Activated T-helper 17 cell treated with anti-CD3 and anti-CD28 coated beads, Interleukin-2, amount 50 U/mL, for 72 hours (primary cell): Measurements from ENCODE around the gene RABEP2. TPM values are rescaled to one million over a fixed set of nuclear protein-coding genes. Genes with fewer than 3 reads are reported as not detected.

Experiments used
- ATAC-seq: fragments of 150-1000 bp; cut with Tn5 transposase; replicated peaks from 2 replicates; pipeline ENCODE4 v1.10.0; 2021; ENCODE audit warnings: mild to moderate bottlenecking, moderate library complexity
- H3K27ac Mint-ChIP-seq: one replicate; pipeline ENCODE4 v1.8.0; 2022; ENCODE audit warnings: mixed read lengths
- H3K27me3 Mint-ChIP-seq: one replicate; pipeline ENCODE4 v1.8.0; 2022; ENCODE audit warnings: mixed read lengths
- H3K36me3 Mint-ChIP-seq: one replicate; pipeline ENCODE4 v1.8.0; 2022; ENCODE audit warnings: low read depth, mild to moderate bottlenecking, mixed read lengths
- H3K4me1 Mint-ChIP-seq: one replicate; pipeline ENCODE4 v1.8.0; 2022; ENCODE audit warnings: mixed read lengths
- H3K4me3 Mint-ChIP-seq: one replicate; pipeline ENCODE4 v1.8.0; 2022; ENCODE audit warnings: mild to moderate bottlenecking, mixed read lengths
- H3K9me3 Mint-ChIP-seq: one replicate; pipeline ENCODE4 v1.8.0; 2022; ENCODE audit warnings: mixed read lengths
- total RNA-seq, 2 donors: library from RNA; stranded (reverse); gene quantifications; one replicate each; pipeline ENCODE4 v1.2.3, GENCODE V29; 2022

The RABEP2 gene
- total RNA-seq, 2 donors from 2014 or later = 21.5 to 34.1 TPM

GRCh38 chr16:28923652-28924398, 1.2 kb downstream of the RABEP2 start:
- Mint-ChIP-seq H3K4me3 (peak overlapping the region; percentile 100), H3K9me3 (no peaks in the 10 kb centered on the region), H3K27me3 (no peaks in the 10 kb centered on the region), H3K4me1 (peaks cover 14% of the 10 kb centered on the region), H3K27ac (peak overlapping the region; percentile 71), H3K36me3 (peaks cover 41% of the 10 kb centered on the region)
- ATAC-seq = no peak

GRCh38 chr16:28923231-28923587, 1.8 kb downstream of the RABEP2 start:
- Mint-ChIP-seq H3K36me3 (peaks cover 43% of the 10 kb centered on the region), H3K27me3 (no peaks in the 10 kb centered on the region), H3K4me1 (peaks cover 14% of the 10 kb centered on the region), H3K27ac (peak overlapping the region; percentile 71), H3K4me3 (peak overlapping the region; percentile 100), H3K9me3 (no peaks in the 10 kb centered on the region)
- ATAC-seq = no peak

GRCh38 chr16:28918698-28919097, 6.3 kb downstream of the RABEP2 start:
- no peak for ATAC-seq
- Mint-ChIP-seq H3K27me3 (no peaks in the 10 kb centered on the region), H3K27ac (no peak overlapping the region), H3K4me3 (no peak overlapping the region), H3K9me3 (no peaks in the 10 kb centered on the region), H3K36me3 (peaks cover 69% of the 10 kb centered on the region), H3K4me1 (peaks cover 4% of the 10 kb centered on the region)

GRCh38 chr16:28917095-28917494, 7.9 kb downstream of the RABEP2 start:
- H3K4me3 Mint-ChIP-seq = no peak overlapping the region
- H3K27ac Mint-ChIP-seq = no peak overlapping the region
- no peaks in the 10 kb centered on the region for H3K4me1 Mint-ChIP-seq
- H3K27me3 Mint-ChIP-seq = no peaks in the 10 kb centered on the region
- peaks cover 74% of the 10 kb centered on the region for H3K36me3 Mint-ChIP-seq
- ATAC-seq = no peak
- H3K9me3 Mint-ChIP-seq = no peaks in the 10 kb centered on the region

GRCh38 chr16:28915181-28915580, 9.9 kb downstream of the RABEP2 start:
- no peak overlapping the region for H3K27ac Mint-ChIP-seq
- H3K36me3 Mint-ChIP-seq = peaks cover 79% of the 10 kb centered on the region
- H3K4me3 Mint-ChIP-seq = no peak overlapping the region
- no peaks in the 10 kb centered on the region for H3K9me3 Mint-ChIP-seq
- ATAC-seq = no peak
- no peaks in the 10 kb centered on the region for H3K27me3 Mint-ChIP-seq
- no peaks in the 10 kb centered on the region for H3K4me1 Mint-ChIP-seq

GRCh38 chr16:28913946-28914724, 10.9 kb downstream of the RABEP2 start:
- Mint-ChIP-seq H3K4me1 (no peaks in the 10 kb centered on the region), H3K36me3 (peaks cover 74% of the 10 kb centered on the region), H3K27me3 (no peaks in the 10 kb centered on the region), H3K27ac (no peak overlapping the region), H3K9me3 (no peaks in the 10 kb centered on the region), H3K4me3 (no peak overlapping the region)
- ATAC-seq = no peak

GRCh38 chr16:28912558-28912957, 12.5 kb downstream of the RABEP2 start:
- Mint-ChIP-seq H3K27me3 (no peaks in the 10 kb centered on the region), H3K4me1 (no peaks in the 10 kb centered on the region), H3K27ac (no peak overlapping the region), H3K36me3 (peaks cover 65% of the 10 kb centered on the region), H3K9me3 (no peaks in the 10 kb centered on the region), H3K4me3 (no peak overlapping the region)
- ATAC-seq = no peak

- peak; percentile 29 for ATAC-seq
- H3K27me3 Mint-ChIP-seq = no peaks in the 10 kb centered on the region
- peaks cover 47% of the 10 kb centered on the region for H3K36me3 Mint-ChIP-seq
- H3K9me3 Mint-ChIP-seq = no peaks in the 10 kb centered on the region
- H3K27ac Mint-ChIP-seq = no peak overlapping the region
- H3K4me1 Mint-ChIP-seq = no peaks in the 10 kb centered on the region
- no peak overlapping the region for H3K4me3 Mint-ChIP-seq
These were observed 14.7 kb downstream of the RABEP2 start for GRCh38 chr16:28910086-28911031.

- ATAC-seq = no peak
- Mint-ChIP-seq H3K36me3 (peaks cover 11% of the 10 kb centered on the region), H3K27me3 (no peaks in the 10 kb centered on the region), H3K4me1 (no peaks in the 10 kb centered on the region), H3K27ac (no peak overlapping the region), H3K9me3 (no peaks in the 10 kb centered on the region), H3K4me3 (no peak overlapping the region)
These were observed 19.2 kb downstream of the RABEP2 start for GRCh38 chr16:28905800-28906372.

GRCh38 chr16:28905229-28905754, 19.7 kb downstream of the RABEP2 start:
- Mint-ChIP-seq H3K4me3 (no peak overlapping the region), H3K4me1 (no peaks in the 10 kb centered on the region), H3K36me3 (peaks cover 5% of the 10 kb centered on the region), H3K9me3 (no peaks in the 10 kb centered on the region), H3K27ac (no peak overlapping the region), H3K27me3 (no peaks in the 10 kb centered on the region)
- ATAC-seq = no peak

GRCh38 chr16:28904828-28905227, 20.2 kb downstream of the RABEP2 start:
- peaks cover under 1% of the 10 kb centered on the region for H3K36me3 Mint-ChIP-seq
- no peak for ATAC-seq
- H3K9me3 Mint-ChIP-seq = no peaks in the 10 kb centered on the region
- no peak overlapping the region for H3K27ac Mint-ChIP-seq
- no peaks in the 10 kb centered on the region for H3K27me3 Mint-ChIP-seq
- no peaks in the 10 kb centered on the region for H3K4me1 Mint-ChIP-seq
- H3K4me3 Mint-ChIP-seq = no peak overlapping the region

- no peaks in the 10 kb centered on the region for H3K27me3 Mint-ChIP-seq
- no peaks in the 10 kb centered on the region for H3K4me1 Mint-ChIP-seq
- H3K36me3 Mint-ChIP-seq = no peaks in the 10 kb centered on the region
- H3K27ac Mint-ChIP-seq = no peak overlapping the region
- no peak overlapping the region for H3K4me3 Mint-ChIP-seq
- ATAC-seq = no peak
- H3K9me3 Mint-ChIP-seq = no peaks in the 10 kb centered on the region
These were observed 20.7 kb downstream of the RABEP2 start for GRCh38 chr16:28904363-28904762.

- no peak for ATAC-seq
- no peak overlapping the region for H3K4me3 Mint-ChIP-seq
- no peaks in the 10 kb centered on the region for H3K27me3 Mint-ChIP-seq
- H3K9me3 Mint-ChIP-seq = no peaks in the 10 kb centered on the region
- H3K36me3 Mint-ChIP-seq = no peaks in the 10 kb centered on the region
- H3K4me1 Mint-ChIP-seq = no peaks in the 10 kb centered on the region
- H3K27ac Mint-ChIP-seq = no peak overlapping the region
These were observed 21.5 kb downstream of the RABEP2 start for GRCh38 chr16:28903344-28904042.
